Fibroblast of pulmonary artery (primary cell): ENCODE measurements around the gene ADI1.

Experiments
- DNase-seq: peaks from one replicate; pipeline ENCODE4 v3.0.0-alpha.2; 2010; ENCODE audit warnings: low read depth
- H3K4me3 ChIP-seq: replicated peaks from 2 replicates; pipeline ENCODE4 v1.5.1; 2011; ENCODE audit warnings: low read depth, mild to moderate bottlenecking, control low read depth, low read length, moderate library complexity
- TF ChIP-seq, protein P1 (sequence below): IDR thresholded peaks from 2 replicates; pipeline ENCODE4 v1.5.1; 2011; ENCODE audit warnings: mild to moderate bottlenecking, control low read depth, low read length, inconsistent platforms; ENCODE audit errors: missing control alignments

The ADI1 gene, protein sequence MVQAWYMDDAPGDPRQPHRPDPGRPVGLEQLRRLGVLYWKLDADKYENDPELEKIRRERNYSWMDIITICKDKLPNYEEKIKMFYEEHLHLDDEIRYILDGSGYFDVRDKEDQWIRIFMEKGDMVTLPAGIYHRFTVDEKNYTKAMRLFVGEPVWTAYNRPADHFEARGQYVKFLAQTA

DNA sequence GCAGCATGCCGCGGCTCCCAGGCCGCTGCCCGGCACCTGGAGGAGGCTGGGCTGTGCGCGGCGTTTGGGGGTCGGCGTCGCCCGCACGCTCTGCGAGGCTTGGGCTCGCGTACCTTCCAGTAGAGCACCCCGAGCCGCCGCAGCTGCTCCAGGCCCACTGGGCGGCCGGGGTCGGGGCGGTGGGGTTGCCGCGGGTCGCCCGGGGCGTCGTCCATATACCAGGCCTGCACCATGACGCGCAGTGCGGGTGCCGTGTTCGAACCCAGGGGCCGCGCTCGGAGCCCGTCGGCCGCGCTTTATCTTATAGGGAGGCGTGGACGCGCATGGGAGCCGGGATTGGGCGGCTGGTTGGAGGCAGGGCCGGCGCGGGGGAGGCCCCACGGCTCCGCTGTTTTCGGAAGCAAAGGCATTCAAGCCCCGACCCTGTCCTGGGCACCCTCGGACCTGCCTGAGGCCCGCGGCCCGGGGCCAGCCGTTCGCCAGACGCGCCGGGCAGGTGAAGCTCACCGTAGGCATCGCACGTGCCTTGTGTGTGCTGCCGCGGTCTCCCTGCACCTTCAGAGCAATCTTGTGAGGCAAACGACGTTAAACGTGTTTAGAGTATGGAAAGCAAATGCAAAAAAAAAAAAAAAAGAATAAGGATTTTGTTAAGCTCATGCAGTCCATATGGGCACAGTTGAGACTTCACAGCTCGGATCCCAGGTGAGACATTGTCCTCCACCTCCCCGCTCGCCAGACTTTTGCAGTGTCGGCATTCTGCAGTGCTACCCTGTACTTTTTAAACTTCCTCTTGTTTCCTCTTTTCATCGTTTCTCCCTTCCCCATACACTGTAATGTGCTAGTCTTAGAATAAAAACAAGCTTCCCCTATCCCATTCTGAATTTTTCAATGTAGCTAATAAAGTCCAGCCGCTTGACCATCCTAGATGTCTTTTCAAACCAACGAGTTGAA lies at the start of gene ADI1:
Gene ADI1, minus strand, starts transcription at position 277 of the 951 bp plus-strand sequence. Its CDS starts 44 bp downstream, at position 233.
- DNase-seq, result peak; percentile 82
- TF ChIP-seq, protein P1, sequence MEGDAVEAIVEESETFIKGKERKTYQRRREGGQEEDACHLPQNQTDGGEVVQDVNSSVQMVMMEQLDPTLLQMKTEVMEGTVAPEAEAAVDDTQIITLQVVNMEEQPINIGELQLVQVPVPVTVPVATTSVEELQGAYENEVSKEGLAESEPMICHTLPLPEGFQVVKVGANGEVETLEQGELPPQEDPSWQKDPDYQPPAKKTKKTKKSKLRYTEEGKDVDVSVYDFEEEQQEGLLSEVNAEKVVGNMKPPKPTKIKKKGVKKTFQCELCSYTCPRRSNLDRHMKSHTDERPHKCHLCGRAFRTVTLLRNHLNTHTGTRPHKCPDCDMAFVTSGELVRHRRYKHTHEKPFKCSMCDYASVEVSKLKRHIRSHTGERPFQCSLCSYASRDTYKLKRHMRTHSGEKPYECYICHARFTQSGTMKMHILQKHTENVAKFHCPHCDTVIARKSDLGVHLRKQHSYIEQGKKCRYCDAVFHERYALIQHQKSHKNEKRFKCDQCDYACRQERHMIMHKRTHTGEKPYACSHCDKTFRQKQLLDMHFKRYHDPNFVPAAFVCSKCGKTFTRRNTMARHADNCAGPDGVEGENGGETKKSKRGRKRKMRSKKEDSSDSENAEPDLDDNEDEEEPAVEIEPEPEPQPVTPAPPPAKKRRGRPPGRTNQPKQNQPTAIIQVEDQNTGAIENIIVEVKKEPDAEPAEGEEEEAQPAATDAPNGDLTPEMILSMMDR, result no peak
- H3K4me3 ChIP-seq, result peak within 1 kb of the TSS; percentile 92

DNA sequence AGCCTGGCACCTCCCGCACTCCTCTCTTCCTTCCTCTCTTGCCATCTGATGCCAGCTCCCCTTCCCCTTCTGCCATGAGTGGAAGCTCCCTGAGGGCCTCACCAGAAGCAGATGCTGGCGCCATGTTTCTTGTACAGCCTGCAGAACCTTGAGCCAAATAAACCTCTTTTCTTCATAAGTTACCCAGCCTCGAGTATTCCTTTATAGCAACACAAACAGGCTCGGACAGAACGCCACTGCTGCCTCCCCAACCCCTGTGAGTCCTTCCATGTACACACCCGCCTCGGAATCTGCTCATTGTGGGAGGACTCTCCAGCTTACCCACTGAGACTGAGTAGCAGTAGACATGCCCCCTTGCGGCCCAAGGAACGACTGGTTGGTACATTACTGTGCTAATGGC lies 47.5 kb upstream of the ADI1 start:
- no peak overlapping the region for H3K4me3 ChIP-seq
- no peak for DNase-seq
- TF ChIP-seq, protein P1, result no peak

DNA sequence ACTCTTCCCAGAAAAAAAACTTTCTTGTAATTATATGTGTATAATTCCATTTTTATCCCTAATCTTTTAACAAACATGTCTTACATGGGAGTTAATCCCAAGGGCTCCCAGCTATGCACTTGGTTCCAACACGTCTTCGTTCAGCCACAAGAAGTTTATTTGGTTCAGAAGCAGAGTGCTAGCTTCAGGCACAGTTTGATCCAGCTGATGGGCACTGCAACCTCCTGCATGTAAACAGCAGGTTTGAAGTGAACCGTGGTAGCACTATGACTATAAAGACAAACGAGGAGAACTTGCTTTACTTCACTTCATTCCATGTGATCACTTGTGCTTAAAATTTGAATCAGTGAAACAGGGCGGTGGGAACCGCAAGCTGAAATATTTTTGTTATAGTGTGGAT lies 45.8 kb upstream of the ADI1 start:
- TF ChIP-seq, protein P1, result no peak
- no peak for DNase-seq
- no peak overlapping the region for H3K4me3 ChIP-seq

DNA sequence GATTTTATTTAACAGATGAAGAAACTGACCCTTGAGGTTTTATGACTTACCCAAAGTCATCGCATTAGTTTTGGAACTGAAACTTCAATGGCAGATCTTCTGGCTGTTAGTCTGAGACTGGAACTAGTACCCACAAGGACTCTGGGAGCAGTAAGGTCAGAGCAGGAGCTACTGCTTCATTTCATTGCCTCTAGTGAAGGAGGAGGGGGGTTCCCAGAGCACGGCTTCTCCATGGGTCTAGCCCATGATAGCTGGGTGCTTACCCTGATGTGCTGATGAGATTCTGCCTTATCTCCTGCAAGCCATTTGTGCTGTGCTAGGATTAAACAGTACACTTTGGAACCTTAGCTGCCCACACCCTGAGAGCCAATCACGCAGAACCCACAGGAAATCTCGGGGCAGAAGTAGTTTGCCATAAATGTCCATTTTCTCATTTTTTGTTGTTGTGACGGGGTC lies 44.2 kb upstream of the ADI1 start:
- no peak for DNase-seq
- no peak overlapping the region for H3K4me3 ChIP-seq
- TF ChIP-seq, protein P1, result no peak

DNA sequence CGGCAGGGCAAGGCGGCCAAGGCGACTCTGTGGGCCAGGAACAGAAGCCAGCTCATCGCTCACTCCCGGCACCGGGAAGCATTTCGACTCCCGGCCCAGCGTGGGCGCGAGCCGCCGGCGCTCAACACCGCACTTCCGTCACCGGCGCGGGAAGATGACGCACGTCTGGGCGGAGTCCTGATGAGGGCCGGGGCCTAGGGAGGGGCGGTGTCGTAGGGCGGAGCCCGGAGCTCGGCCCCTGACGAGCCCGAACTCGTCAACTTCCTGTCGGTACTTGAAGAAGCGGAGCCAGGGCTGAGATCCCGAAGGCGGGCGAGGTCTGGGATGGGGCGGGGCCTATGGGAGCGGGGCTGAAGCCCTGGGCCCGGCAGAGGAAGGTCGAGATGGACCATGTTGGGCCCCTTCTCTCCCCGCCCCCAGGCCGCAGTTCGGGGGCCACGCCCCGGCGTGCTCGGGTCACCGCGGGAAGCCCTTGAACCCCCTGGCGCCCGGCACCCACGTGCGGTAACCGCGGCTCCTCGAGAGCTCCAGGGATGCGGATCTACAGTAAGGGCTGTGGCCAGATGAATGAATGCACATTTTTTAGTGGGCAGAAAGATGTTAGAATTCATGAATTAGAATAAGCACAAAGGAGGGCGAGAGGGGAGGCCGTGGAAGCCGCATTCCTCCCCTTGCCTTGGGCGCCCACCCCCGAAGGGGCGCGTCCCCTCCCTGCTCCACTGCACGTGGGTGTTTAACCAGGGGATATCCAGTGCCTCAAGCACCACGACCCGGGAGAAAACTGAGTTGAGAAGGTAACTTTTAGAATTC lies 39.1 kb upstream of the ADI1 start, which contains the start of gene RNASEH1:
Gene RNASEH1, minus strand, starts transcription at position 129 of the 810 bp plus-strand sequence. Its CDS starts 73 bp downstream, at position 56.
- peak; percentile 99 for DNase-seq
- peak within 1 kb of the TSS; percentile 78 for H3K4me3 ChIP-seq
- TF ChIP-seq, protein P1, result no peak

DNA sequence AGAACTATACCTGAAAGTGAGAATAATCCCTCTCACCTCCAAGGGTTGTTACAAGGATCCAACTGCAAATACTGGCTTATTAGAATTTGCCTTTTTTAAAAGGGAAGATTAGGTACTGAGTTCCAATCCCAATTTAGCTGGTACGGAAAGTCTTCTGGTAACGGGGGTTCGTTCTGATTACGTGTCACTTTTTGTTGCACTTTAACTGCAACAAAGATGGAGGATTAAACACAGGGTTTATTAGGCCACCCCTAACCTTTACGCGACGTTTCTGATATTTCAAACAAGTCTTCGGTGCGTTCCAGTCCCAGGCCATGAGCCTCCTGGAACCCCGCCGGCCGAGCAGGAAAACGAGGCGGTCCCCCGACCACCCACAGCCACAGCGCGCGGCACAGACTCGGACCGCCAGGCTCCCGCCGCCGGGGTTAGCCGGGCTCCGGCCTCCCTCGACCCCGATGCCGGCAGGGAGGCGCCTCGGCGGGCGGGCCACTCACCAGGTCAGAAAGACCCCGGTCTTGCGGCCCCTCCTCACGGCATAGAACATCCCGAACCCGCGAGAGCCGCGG lies 38.4 kb upstream of the ADI1 start:
- TF ChIP-seq, protein P1, result no peak
- no peak for DNase-seq
- H3K4me3 ChIP-seq, result peak overlapping the region; percentile 78
